Peyer's patch (tissue), 4 donors: ENCODE results near the gene TDRD9.

ENCODE experiments used
- CTCF ChIP-seq, 6 experiments: fragments of 450-650 bp in 4 of 6; fragments of 200-600 bp in 2 of 6; sonication (generic) in 1 of 6; IDR thresholded peaks; one replicate each; pipeline ENCODE4 v1.5.1; 2017 to 2019; ENCODE audit warnings: antibody characterized with exemption in 6 of 6, mild to moderate bottlenecking in 3 of 6, moderate library complexity in 1 of 6
- POLR2A ChIP-seq, 2 donors: fragments of 450-650 bp; IDR thresholded peaks; one replicate each; pipeline ENCODE4 v1.5.1; 2017; ENCODE audit warnings: antibody characterized with exemption in 2 of 2, mild to moderate bottlenecking in 2 of 2, moderate library complexity in 2 of 2

GRCh38 chr14:104004849-104005248, 76.6 kb downstream of the TDRD9 start:
- TF ChIP-seq CTCF (IDR thresholded peaks at IDR 0.05) (no peak), POLR2A (IDR thresholded peaks at IDR 0.05) (no peak)
